GM18858 (cell line): Measurements from ENCODE around the gene NPAS2.

ENCODE experiments used
- ATAC-seq: cut with Tn5 transposase; IDR thresholded peaks from one replicate; pipeline ENCODE4 v1.9.1; 2021; ENCODE audit not compliant: unreplicated experiment

Gene NPAS2

GRCh38 chr2:100820523-100821254 lies 750 bp downstream of the NPAS2 start:
- no peak for ATAC-seq

- no peak for ATAC-seq
These were observed 1.4 kb downstream of the NPAS2 start for GRCh38 chr2:100821255-100821910.

GRCh38 chr2:100821911-100822265 lies 1.9 kb downstream of the NPAS2 start:
- no peak for ATAC-seq

GRCh38 chr2:100822587-100823248 lies 2.8 kb downstream of the NPAS2 start:
- no peak for ATAC-seq

GRCh38 chr2:100823665-100824438 lies 3.9 kb downstream of the NPAS2 start:
- no peak for ATAC-seq

GRCh38 chr2:100824842-100825241 lies 4.9 kb downstream of the NPAS2 start:
- ATAC-seq, result no peak

- ATAC-seq, result no peak
These were observed 6.6 kb downstream of the NPAS2 start for GRCh38 chr2:100826494-100826893.

GRCh38 chr2:100831158-100831750 lies 11.3 kb downstream of the NPAS2 start:
- no peak for ATAC-seq

- ATAC-seq, result no peak
These were observed 11.9 kb downstream of the NPAS2 start for GRCh38 chr2:100831831-100832230.

- ATAC-seq, result no peak
These were observed 12.9 kb downstream of the NPAS2 start for GRCh38 chr2:100832885-100833284.

- ATAC-seq, result no peak
These were observed 13.4 kb downstream of the NPAS2 start for GRCh38 chr2:100833331-100833730.

GRCh38 chr2:100834221-100834620 lies 14.3 kb downstream of the NPAS2 start:
- no peak for ATAC-seq

- no peak for ATAC-seq
These were observed 15.2 kb downstream of the NPAS2 start for GRCh38 chr2:100835006-100835659.

- ATAC-seq, result no peak
These were observed 20.6 kb downstream of the NPAS2 start for GRCh38 chr2:100840519-100840918.

GRCh38 chr2:100842241-100842922 lies 22.4 kb downstream of the NPAS2 start:
- ATAC-seq, result no peak

GRCh38 chr2:100844514-100844913 lies 24.6 kb downstream of the NPAS2 start:
- ATAC-seq, result no peak

GRCh38 chr2:100845141-100845991 lies 25.4 kb downstream of the NPAS2 start:
- ATAC-seq, result no peak

- ATAC-seq, result no peak
These were observed 26.8 kb downstream of the NPAS2 start for GRCh38 chr2:100846716-100847115.

GRCh38 chr2:100852447-100852846 lies 32.5 kb downstream of the NPAS2 start:
- ATAC-seq, result no peak
